A204.1 (cell line): ENCODE data around the gene PGF.
"Not testable (repeated sequence)": the region's sequence is repeated elsewhere in the genome, so short reads cannot be mapped to it uniquely, and the experiment has no call there.

Source experiments
- FAIRE-seq: peaks from 2 replicates; lab custom pipeline; 2012; peaks lifted over from hg19 to GRCh38; lab: Jason Lieb, UNC

PGF gene

GRCh38 chr14:74941676-74942097, 13.7 kb downstream of the PGF start:
- no peak for FAIRE-seq

- no peak for FAIRE-seq
These were observed 14.3 kb downstream of the PGF start for GRCh38 chr14:74940956-74941565.

DNA sequence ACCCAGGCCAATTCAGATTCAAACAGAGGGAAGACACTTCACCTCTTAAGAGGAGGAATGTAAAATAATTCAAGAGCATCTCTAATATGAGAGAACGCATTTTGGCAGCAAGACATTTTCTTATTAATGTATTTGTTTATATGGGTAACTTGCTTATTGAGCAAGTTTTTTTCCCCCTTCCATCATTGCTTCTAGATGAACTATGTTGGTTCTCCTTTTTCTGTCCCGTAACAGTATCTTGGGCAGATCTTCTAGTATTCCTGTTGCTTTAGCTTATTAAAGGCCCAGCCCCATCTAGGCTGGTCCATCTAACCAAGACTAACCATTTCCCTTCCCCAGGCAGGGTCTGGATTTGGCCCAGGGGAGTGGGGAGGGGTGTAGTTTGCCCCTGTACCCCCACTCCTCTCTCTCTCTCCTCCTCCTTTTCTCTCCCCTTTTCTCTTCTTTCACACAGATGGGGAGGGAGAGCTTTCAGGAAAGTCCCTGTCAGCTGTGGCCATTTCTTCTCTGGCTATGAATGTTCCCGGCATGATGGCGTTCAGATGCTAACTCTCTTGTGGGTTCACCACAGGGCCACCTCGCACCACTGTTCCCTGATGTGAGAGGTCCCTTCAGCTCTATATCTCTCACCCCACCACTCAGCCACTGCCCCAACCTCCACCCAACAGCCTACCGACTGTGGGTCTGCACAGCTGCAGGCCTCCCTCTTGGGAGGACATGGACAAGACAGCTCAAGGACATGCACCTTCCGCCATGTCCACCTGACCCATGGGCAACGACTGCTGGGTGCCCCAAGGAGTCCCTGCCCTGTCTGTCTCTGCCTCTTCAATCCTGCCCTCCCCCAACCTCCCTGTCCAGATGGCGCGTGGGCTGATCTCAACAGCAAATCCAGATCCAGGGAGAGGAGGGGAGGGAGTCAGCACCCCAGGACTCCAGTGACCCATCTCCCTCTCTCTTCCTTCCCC, 16.6 kb downstream of the PGF start:
- FAIRE-seq, result no peak

DNA sequence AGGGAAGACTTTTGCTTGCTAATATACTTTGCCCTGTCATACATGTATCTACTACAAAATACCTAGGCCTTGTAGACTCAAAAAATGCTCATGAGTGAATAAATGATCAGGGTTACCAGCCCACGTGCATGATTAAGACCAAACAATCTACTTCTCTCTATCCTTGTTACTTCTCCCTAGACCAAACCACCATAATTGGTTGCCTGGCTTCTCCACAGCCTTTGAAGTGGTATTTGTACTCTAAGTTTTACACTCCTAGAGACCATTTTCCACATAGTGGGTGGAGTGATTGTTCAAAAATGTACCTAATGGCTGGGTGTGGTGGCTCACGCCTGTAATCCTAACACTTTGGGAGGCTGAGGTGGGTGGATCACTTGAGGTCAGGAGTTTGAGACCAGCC, 18.2 kb downstream of the PGF start:
- FAIRE-seq, result no peak

DNA sequence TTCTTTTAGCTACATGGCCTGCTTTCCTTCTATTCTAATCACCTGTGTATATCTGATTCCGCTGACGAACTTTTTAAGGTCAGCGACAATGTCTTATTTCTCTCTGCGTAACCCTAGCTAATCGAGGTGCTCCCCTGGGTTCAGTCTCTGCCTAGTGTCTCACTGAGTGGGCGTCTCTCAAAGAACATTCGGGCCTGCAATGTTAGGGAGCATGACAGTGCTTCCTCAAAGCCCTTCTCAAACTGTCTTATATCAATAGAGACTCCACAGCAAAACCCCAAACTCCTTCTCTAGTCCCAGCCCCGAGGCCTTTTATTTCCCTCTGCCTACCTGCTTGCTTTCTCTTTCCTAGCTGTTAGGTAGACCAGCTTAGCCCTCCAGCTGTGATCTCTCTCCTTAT, 18.7 kb downstream of the PGF start:
- no peak for FAIRE-seq

- no peak for FAIRE-seq
These were observed 19.2 kb downstream of the PGF start for GRCh38 chr14:74936151-74936550.

GRCh38 chr14:74935360-74935680, 20.1 kb downstream of the PGF start:
- no peak for FAIRE-seq

DNA sequence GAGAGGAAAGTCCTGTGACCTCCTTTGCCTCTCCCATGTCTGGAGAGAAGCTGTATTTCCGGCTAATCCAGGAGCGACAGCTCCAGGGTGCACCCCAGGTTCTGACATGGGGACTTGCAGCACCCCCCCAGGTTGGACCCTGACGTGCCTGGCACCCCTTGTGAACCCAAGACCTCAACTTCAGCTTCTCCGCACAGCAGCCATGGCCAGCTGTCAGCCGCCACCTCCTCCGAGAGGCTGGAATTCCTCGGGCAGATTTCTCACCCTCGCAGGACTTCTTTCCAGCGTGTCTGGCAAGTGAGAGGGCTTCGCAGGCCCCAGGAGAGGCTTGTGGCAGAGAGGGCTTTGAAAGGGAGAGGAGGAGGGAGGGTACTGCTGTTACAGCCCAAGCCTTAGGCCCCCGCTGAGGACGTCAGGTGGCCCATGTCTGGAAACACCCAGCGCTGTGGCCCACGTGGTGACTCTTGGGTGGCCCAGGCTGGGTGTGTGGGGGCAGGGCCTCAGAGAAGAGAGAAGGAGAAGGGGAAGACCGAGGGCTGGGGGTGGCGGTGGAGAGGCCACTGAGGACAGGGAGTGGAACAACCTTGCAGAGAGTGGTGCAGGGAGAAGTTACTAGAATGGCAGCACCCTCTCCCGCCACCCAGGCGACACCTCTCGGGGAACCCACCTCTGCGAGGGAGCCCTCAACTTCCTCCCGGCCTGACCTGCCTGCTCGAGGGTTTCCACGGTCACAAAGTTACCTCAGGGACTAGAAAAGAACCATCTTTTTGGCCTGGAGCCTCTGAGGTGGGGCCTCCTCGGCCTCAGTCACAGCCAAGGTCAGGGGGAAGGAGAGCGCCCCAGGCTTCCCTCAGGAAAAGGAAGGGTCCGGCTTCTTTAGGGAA, 20.7 kb downstream of the PGF start:
- no peak for FAIRE-seq

DNA sequence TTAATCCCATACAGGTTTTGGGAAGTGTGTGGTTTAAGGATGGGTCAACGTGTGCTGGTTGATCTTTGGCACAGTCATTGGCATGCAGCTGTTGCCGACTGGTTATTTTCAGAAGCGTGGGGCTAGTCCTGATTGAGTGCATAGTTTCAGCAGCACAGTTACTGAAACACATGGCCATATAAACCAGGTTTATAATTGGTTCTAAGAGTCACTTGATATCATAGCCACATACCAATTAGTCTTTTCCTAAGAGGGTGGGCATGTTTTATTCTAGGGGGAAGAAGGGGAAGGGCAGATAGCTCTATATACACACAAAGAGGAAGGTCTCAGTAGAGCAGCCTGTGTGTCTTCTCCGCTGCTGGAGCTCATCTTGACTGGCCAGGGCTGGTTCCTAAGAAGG, 21.4 kb downstream of the PGF start:
- no peak for FAIRE-seq

DNA sequence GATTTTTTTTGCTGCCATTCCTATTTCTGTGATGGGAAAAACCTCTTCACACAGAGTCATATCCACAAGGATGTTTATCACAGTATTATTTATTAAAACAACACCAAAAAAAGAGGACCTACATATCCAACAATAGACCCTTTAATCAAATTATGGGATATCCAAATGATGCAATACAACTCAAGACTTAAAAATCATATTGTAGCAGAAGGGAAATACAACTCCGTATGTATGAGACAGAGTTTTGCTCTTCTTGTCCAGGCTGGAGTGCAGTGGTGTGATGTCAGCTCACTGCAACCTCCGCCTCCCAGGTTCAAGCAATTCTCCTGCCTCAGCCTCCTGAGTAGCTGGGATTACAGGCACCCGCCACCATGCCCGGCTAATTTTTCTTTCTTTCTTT, 22.5 kb downstream of the PGF start:
- not testable (repeated sequence) for FAIRE-seq

DNA sequence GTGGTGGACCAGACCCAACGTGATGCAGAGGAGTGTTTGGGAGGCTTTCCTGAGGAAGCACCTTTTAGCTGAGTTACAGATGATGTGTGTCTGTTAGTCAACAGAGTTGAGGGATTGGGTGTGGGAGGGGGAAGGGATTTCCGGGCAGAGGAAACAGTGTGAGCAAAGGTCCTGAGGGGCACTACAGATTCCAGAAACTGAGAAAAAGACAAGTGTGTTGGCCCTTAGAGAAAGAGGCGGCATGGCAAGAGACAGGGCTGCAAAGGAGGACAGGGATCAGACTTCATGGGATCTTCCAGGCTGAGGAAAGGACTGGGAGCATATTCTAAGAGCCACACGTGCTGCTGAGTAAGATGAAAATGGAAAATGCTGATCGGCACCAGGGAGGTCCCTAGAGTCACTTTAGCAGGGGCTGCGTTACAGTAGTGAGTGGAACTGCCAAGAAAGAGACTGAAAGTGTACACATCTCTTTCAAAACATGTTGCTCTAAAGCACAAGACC, 22.9 kb downstream of the PGF start:
- no peak for FAIRE-seq

GRCh38 chr14:74931744-74932143, 23.7 kb downstream of the PGF start:
- not testable (repeated sequence) for FAIRE-seq

DNA sequence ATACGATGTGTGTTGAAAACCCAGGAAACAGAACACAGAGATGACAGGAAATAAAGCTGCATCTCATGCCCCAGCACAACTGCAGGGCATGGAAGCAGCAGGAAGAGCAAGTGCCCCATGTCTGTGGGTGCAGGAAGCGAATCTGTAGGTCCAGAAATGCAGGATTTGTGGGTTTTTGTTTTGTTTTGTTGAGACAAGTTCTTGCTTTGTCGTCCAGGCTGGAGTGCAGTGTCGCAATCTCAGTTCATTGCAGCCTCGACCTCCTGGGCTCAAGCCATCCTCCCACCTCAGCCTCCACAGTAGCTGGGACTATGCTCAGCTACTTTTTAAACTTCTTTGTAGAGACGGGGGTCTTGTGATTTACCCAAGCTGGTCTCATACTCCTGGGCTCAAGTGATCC, 26.2 kb downstream of the PGF start:
- FAIRE-seq, result no peak

GRCh38 chr14:74927225-74927624, 28.2 kb downstream of the PGF start:
- no peak for FAIRE-seq

GRCh38 chr14:74924061-74924460, 31.3 kb downstream of the PGF start:
- FAIRE-seq, result no peak

GRCh38 chr14:74922752-74923401, 32.5 kb downstream of the PGF start, which contains the start of gene RPS6KL1:
TSS of gene RPS6KL1 (minus strand) at chr14:74923260. CDS start at chr14:74921541, 1,719 bp downstream.
- FAIRE-seq, result no peak

DNA sequence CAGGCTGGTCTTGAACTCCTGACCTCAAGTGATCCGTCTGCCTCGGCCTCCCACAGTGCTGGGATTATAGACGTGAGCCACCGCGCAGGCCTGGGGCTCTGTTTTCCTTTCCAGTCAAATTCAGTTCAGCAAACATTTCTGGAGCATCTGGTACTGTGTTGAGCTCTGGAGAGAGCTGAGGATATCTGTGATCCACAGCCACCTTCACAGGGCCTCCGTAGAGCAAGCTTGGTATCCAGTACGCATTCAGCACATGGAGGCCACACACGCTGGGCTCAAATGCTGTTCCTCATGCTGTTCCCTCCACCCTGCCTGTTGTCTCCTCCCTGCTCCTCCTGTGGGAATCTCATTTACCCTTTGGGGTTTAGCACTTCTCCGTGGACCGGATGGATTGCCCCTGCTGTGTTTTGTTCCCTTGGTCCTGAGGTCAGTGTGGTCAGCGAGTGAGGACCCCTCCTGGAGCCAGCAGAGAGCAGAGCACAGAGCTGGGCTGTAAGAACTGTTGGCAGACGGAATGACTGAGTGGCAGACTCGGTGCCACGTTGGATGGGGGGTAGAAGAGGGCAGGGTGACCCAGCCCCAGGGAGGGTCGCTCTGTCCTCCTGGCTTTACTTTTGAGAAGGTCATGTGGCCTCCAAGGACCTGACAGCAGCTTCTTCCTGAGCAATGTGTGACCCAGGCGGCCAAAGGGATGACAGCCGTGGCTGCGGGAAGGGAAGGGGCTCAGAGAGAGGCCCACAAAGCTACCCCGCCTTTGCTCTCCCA, 33.2 kb downstream of the PGF start:
- no peak for FAIRE-seq

- FAIRE-seq, result no peak
These were observed 34.3 kb downstream of the PGF start for GRCh38 chr14:74921053-74921620.

GRCh38 chr14:74920281-74920680, 35.1 kb downstream of the PGF start:
- no peak for FAIRE-seq

DNA sequence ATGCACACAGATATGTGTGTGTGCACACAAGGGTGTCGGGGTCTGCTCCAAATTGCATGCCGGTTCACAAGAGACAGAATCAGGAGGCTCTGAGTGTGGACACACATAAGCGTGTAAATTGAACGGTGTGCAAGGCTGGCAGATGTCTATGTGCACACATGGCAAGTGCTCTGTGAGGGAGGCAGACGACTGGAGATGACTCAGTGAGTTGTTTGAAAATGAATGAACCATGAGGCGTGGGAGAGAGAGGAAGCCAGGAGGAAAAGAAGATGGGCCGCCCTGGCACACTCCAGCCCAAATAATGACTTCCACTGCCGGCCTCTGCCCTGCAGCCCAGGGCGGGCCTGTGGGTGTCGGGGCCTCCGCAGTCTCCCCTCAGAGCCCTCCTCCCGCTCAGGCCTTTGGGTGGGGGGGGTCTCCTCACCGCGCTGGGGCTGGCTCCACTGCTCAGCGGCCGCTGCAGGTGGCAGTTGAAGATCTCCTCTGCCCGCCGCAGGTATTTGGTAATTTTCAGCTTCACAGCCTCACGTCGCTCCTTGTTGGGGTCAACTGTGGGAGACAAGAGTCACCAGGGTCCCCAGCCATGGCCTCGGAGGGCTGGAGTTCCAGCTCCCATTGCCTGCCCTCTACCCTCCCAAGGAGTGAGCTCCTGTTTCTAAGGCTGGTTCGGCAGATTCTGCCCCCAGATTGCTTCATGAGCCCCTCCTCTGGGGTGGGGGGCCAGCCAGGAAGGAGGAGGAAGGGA, 35.8 kb downstream of the PGF start:
- FAIRE-seq, result no peak
